Measurements from ENCODE around the gene ANO10. TPM values are rescaled to one million over a fixed set of nuclear protein-coding genes. Genes with fewer than 3 reads are reported as not detected.

ANO10 gene
- total and polyA plus RNA-seq, 2 donors (not counting 3 experiments of a cell fraction or from before 2014, with no cell fraction given), result 28.4 to 45.8 TPM

DNA sequence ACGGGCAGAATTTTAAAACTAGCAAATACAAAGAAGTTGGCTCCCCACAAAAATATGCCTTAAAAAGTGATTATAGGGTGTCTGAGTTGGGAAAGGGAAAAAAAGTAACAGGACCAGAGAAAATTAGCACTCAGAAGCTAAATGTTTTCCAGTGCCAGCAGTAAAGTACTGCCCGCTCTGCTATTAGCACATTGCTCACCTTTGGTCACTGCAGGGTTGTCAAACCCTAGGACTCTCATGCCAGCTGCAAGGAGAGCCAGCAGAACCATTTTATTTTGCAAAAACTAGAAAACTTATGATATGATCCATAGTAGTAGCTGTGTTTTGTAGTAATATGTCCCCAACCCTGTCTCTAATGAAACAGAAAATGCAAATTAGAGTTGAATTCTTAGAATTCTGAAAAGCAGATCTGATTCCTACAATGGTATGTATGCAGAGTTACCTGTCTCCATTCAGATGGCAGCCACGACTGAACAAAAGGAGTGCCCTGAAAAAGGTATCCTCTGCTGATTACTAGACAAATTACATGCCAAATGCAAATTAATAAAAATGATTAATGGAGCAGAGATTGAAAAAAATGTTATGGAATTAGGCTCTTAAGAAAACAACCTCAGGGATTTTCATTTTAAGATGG lies 185.2 kb downstream of the ANO10 start:
- H3K27me3 ChIP-seq (ENCODE audit: control insufficient read depth in 2 of 2, insufficient read depth in 2 of 2, low read length in 2 of 2), result no peaks in the 10 kb centered on the region
- no peak overlapping the region for H3K4me3 ChIP-seq (replicated peaks in 1 of 3; ENCODE audit: insufficient read depth in 1 of 3, low read depth in 1 of 3, low read length in 3 of 3)
- BruUV-seq (replicated peaks), result no TSS peak
- no peaks in the 10 kb centered on the region for H3K79me2 ChIP-seq (ENCODE audit: control insufficient read depth, insufficient read depth, low read length)
- no peaks in the 10 kb centered on the region for H3K4me1 ChIP-seq (ENCODE audit: control insufficient read depth, extremely low read depth, insufficient read depth, low read length)
- POLR2A ChIA-PET, result no interaction called here
- H3K4me2 ChIP-seq (ENCODE audit: insufficient read depth, low read length), result no peak overlapping the region
- intact Hi-C loops (cut with micrococcal nuclease) (no loop called here), dilution Hi-C loops (cut with MboI; ENCODE audit: extremely low pct_ligation_motif_present, low sequenced_read_pairs) (no loop called here)
- H3K9ac ChIP-seq (replicated peaks; ENCODE audit: extremely low read depth, insufficient read depth, low read length), result no peak overlapping the region
- no peaks in the 10 kb centered on the region for H3K36me3 ChIP-seq (ENCODE audit: control insufficient read depth in 2 of 2, extremely low read depth in 1 of 2, insufficient read depth in 2 of 2, low read length in 2 of 2)
- H3K9me3 ChIP-seq (replicated peaks; ENCODE audit: control insufficient read depth, insufficient read depth, low read length), result no peaks in the 10 kb centered on the region
- no peak for DNase-seq (ENCODE audit: low read depth, low spot score)
- CTCF ChIA-PET, result interaction anchor here (1.1 kb wide), 2 partner anchors 14 to 67 kb away, joined by 3 read pairs; no protein-coding TSS in a partner anchor
- H3K27ac ChIP-seq (ENCODE audit: insufficient read depth, low read depth, low read length), result no peak overlapping the region
- H3K9me1 ChIP-seq (replicated peaks; ENCODE audit: control insufficient read depth, extremely low read depth, insufficient read depth, low read length), result no peaks in the 10 kb centered on the region
- FAIRE-seq, result no peak
- TF ChIP-seq POLR2A (IDR thresholded peaks at IDR 0.05; ENCODE audit: low read depth, low read length) (no peak), JUN (IDR thresholded peaks at IDR 0.05; ENCODE audit: borderline replicate concordance, insufficient read depth, insufficient read length, low read depth) (no peak)
- TF ChIP-seq, protein P1, sequence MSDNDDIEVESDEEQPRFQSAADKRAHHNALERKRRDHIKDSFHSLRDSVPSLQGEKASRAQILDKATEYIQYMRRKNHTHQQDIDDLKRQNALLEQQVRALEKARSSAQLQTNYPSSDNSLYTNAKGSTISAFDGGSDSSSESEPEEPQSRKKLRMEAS (IDR thresholded peaks at IDR 0.05; ENCODE audit: insufficient read depth, insufficient read length), result no peak
- H4K20me1 ChIP-seq (replicated peaks; ENCODE audit: control insufficient read depth, extremely low read depth, insufficient read depth, low read length), result no peaks in the 10 kb centered on the region
- H2AFZ ChIP-seq (ENCODE audit: low read depth, low read length), result no peak overlapping the region

DNA sequence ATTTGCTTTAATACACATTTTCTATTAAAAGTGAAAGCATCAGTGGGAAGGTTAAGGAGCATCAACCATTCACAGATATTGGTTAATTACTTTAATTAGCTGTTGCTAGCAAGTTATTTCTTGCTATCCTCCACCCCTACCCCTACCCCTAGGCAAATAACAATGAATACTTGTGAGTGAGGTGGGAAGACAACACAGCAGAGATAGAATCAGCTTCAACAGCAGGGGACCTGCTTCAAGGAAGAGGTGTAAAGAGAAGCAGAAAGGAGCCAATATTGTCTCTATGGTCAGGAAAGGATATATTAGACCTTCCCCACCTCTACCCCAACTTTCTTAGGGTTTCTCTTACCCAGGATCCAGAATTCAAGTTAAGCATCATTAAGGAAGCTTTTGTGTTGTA lies 186.1 kb downstream of the ANO10 start:
- Histone ChIP-seq H3K9me3 (replicated peaks; ENCODE audit: control insufficient read depth, insufficient read depth, low read length) (no peaks in the 10 kb centered on the region), H3K27ac (ENCODE audit: insufficient read depth, low read depth, low read length) (no peak overlapping the region), H3K9ac (replicated peaks; ENCODE audit: extremely low read depth, insufficient read depth, low read length) (no peak overlapping the region), H3K4me2 (ENCODE audit: insufficient read depth, low read length) (no peak overlapping the region), H4K20me1 (replicated peaks; ENCODE audit: control insufficient read depth, extremely low read depth, insufficient read depth, low read length) (no peaks in the 10 kb centered on the region), H3K9me1 (replicated peaks; ENCODE audit: control insufficient read depth, extremely low read depth, insufficient read depth, low read length) (no peaks in the 10 kb centered on the region), H3K4me3 (replicated peaks in 1 of 3; ENCODE audit: insufficient read depth in 1 of 3, low read depth in 1 of 3, low read length in 3 of 3) (no peak overlapping the region), H3K4me1 (ENCODE audit: control insufficient read depth, extremely low read depth, insufficient read depth, low read length) (no peaks in the 10 kb centered on the region), H2AFZ (ENCODE audit: low read depth, low read length) (no peak overlapping the region), H3K79me2 (ENCODE audit: control insufficient read depth, insufficient read depth, low read length) (no peaks in the 10 kb centered on the region), H3K27me3 (ENCODE audit: control insufficient read depth in 2 of 2, insufficient read depth in 2 of 2, low read length in 2 of 2) (no peaks in the 10 kb centered on the region), H3K36me3 (ENCODE audit: control insufficient read depth in 2 of 2, extremely low read depth in 1 of 2, insufficient read depth in 2 of 2, low read length in 2 of 2) (no peaks in the 10 kb centered on the region)
- DNase-seq (ENCODE audit: low read depth, low spot score) (no peak), FAIRE-seq (no peak)
- TF ChIP-seq JUN (IDR thresholded peaks at IDR 0.05; ENCODE audit: borderline replicate concordance, insufficient read depth, insufficient read length, low read depth) (no peak), POLR2A (IDR thresholded peaks at IDR 0.05; ENCODE audit: low read depth, low read length) (no peak), FOS (IDR thresholded peaks at IDR 0.05; ENCODE audit: borderline replicate concordance, insufficient read depth, low read length) (no peak), MYC (IDR thresholded peaks at IDR 0.05; ENCODE audit: low read depth, low read length) (no peak), GATA2 (IDR thresholded peaks at IDR 0.05; ENCODE audit: insufficient read depth, insufficient read length, low read depth, low read length) (no peak), POLR2AphosphoS5 (IDR thresholded peaks at IDR 0.05; ENCODE audit: insufficient read depth, low read depth, low read length) (no peak), EZH2 (IDR thresholded peaks at IDR 0.05; ENCODE audit: borderline replicate concordance, low read depth, low read length, severe bottlenecking) (no peak)
- TF ChIP-seq, protein P1 (IDR thresholded peaks at IDR 0.05; ENCODE audit: insufficient read depth, insufficient read length), result no peak
- TF ChIP-seq, protein P2, sequence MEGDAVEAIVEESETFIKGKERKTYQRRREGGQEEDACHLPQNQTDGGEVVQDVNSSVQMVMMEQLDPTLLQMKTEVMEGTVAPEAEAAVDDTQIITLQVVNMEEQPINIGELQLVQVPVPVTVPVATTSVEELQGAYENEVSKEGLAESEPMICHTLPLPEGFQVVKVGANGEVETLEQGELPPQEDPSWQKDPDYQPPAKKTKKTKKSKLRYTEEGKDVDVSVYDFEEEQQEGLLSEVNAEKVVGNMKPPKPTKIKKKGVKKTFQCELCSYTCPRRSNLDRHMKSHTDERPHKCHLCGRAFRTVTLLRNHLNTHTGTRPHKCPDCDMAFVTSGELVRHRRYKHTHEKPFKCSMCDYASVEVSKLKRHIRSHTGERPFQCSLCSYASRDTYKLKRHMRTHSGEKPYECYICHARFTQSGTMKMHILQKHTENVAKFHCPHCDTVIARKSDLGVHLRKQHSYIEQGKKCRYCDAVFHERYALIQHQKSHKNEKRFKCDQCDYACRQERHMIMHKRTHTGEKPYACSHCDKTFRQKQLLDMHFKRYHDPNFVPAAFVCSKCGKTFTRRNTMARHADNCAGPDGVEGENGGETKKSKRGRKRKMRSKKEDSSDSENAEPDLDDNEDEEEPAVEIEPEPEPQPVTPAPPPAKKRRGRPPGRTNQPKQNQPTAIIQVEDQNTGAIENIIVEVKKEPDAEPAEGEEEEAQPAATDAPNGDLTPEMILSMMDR (IDR thresholded peaks at IDR 0.05; ENCODE audit: extremely low read depth in 1 of 2, insufficient read depth in 1 of 2, low read depth in 1 of 2, low read length in 2 of 2), result no peak
- ChIA-PET CTCF (interaction anchor here (1.1 kb wide), 1 partner anchor 13 kb away, joined by 3 read pairs; no protein-coding TSS in a partner anchor), POLR2A (no interaction called here)
- BruUV-seq (replicated peaks), result no TSS peak
- intact Hi-C loops (cut with micrococcal nuclease), result no loop called here
- dilution Hi-C loops (cut with MboI; ENCODE audit: extremely low pct_ligation_motif_present, low sequenced_read_pairs), result no loop called here
